GM18502 (cell line): ENCODE data around the gene EXD3.
"Not testable (repeated sequence)": the region's sequence is repeated elsewhere in the genome, so short reads cannot be mapped to it uniquely, and the experiment has no call there.

ENCODE experiments used
- ATAC-seq: cut with Tn5 transposase; IDR thresholded peaks from one replicate; pipeline ENCODE4 v1.9.1; 2021; ENCODE audit warnings: mild to moderate bottlenecking; ENCODE audit not compliant: unreplicated experiment, poor library complexity

Gene EXD3

GRCh38 chr9:137382444-137383080, 40.4 kb downstream of the EXD3 start:
- no peak for ATAC-seq

- no peak for ATAC-seq
Observed at GRCh38 chr9:137381501-137382443, 41.2 kb downstream of the EXD3 start.

- no peak for ATAC-seq
Observed at GRCh38 chr9:137380606-137381005, 42.4 kb downstream of the EXD3 start.

- ATAC-seq = no peak
Observed at GRCh38 chr9:137380171-137380570, 42.8 kb downstream of the EXD3 start.

GRCh38 chr9:137379761-137380161, 43.2 kb downstream of the EXD3 start:
- no peak for ATAC-seq

GRCh38 chr9:137378688-137379410, 44.1 kb downstream of the EXD3 start:
- ATAC-seq = not testable (repeated sequence)

- no peak for ATAC-seq
Observed at GRCh38 chr9:137376386-137376785, 46.6 kb downstream of the EXD3 start.

GRCh38 chr9:137375321-137376058, 47.5 kb downstream of the EXD3 start:
- no peak for ATAC-seq

GRCh38 chr9:137374131-137374845, 48.7 kb downstream of the EXD3 start:
- no peak for ATAC-seq

GRCh38 chr9:137373611-137373980, 49.4 kb downstream of the EXD3 start:
- no peak for ATAC-seq

- no peak for ATAC-seq
Observed at GRCh38 chr9:137372693-137373610, 50.0 kb downstream of the EXD3 start.

- no peak for ATAC-seq
Observed at GRCh38 chr9:137371946-137372651, 50.9 kb downstream of the EXD3 start.

- ATAC-seq = no peak
Observed at GRCh38 chr9:137371521-137371941, 51.4 kb downstream of the EXD3 start.

GRCh38 chr9:137370865-137371520, 52.0 kb downstream of the EXD3 start:
- no peak for ATAC-seq

- no peak for ATAC-seq
Observed at GRCh38 chr9:137369911-137370764, 52.8 kb downstream of the EXD3 start.

GRCh38 chr9:137369061-137369787, 53.7 kb downstream of the EXD3 start:
- ATAC-seq = no peak
